Stimulated activated naive CD8-positive, alpha-beta T cell treated with anti-CD3 and anti-CD28 coated beads, Interleukin-15, Interleukin-2, amounts not matched to agents 100 U/mL and 50 U/mL, for 24 hours (primary cell): ENCODE measurements around the gene ENAH.

ENCODE experiments used
- ATAC-seq: fragments of 150-1000 bp; cut with Tn5 transposase; one replicate; pipeline ENCODE4 v1.10.0; 2021
- DNase-seq: peaks from one replicate; pipeline ENCODE4 v3.0.0; 2021

Gene ENAH

GRCh38 chr1:225602590-225603206, 50.2 kb downstream of the ENAH start:
- DNase-seq: no peak
- ATAC-seq: no peak

- DNase-seq (no peak), ATAC-seq (no peak)
Observed at GRCh38 chr1:225601902-225602589, 50.9 kb downstream of the ENAH start.

GRCh38 chr1:225598847-225599246, 54.1 kb downstream of the ENAH start:
- DNase-seq (no peak), ATAC-seq (no peak)

GRCh38 chr1:225597926-225598575, 54.9 kb downstream of the ENAH start:
- no peak for ATAC-seq
- DNase-seq: no peak

GRCh38 chr1:225596736-225597135, 56.2 kb downstream of the ENAH start:
- no peak for ATAC-seq
- no peak for DNase-seq

GRCh38 chr1:225595974-225596551, 56.9 kb downstream of the ENAH start:
- DNase-seq (no peak), ATAC-seq (no peak)

GRCh38 chr1:225595452-225595851, 57.5 kb downstream of the ENAH start:
- ATAC-seq (no peak), DNase-seq (no peak)

- no peak for ATAC-seq
- DNase-seq: no peak
Observed at GRCh38 chr1:225593414-225593813, 59.5 kb downstream of the ENAH start.

GRCh38 chr1:225592362-225593025, 60.4 kb downstream of the ENAH start:
- DNase-seq (no peak), ATAC-seq (no peak)

- DNase-seq (no peak), ATAC-seq (no peak)
Observed at GRCh38 chr1:225587310-225587709, 65.6 kb downstream of the ENAH start.

- DNase-seq: no peak
- no peak for ATAC-seq
Observed at GRCh38 chr1:225581186-225581585, 71.7 kb downstream of the ENAH start.

GRCh38 chr1:225580238-225581099, 72.5 kb downstream of the ENAH start:
- no peak for ATAC-seq

GRCh38 chr1:225578251-225578977, 74.5 kb downstream of the ENAH start:
- DNase-seq (no peak), ATAC-seq (no peak)

More at GRCh38 chr1:225580238-225581099, 72.5 kb downstream of the ENAH start:
- DNase-seq: no peak

GRCh38 chr1:225577241-225577640, 75.7 kb downstream of the ENAH start:
- ATAC-seq: no peak
- no peak for DNase-seq

GRCh38 chr1:225573216-225573615, 79.7 kb downstream of the ENAH start:
- no peak for DNase-seq
- ATAC-seq: no peak

GRCh38 chr1:225572422-225572821, 80.5 kb downstream of the ENAH start:
- ATAC-seq (no peak), DNase-seq (no peak)

- ATAC-seq: no peak
- DNase-seq: no peak
Observed at GRCh38 chr1:225567789-225568188, 85.1 kb downstream of the ENAH start.

GRCh38 chr1:225565847-225566246, 87.1 kb downstream of the ENAH start:
- DNase-seq (no peak), ATAC-seq (no peak)

- ATAC-seq: no peak
- DNase-seq: no peak
Observed at GRCh38 chr1:225561675-225562074, 91.2 kb downstream of the ENAH start.

GRCh38 chr1:225559902-225560301, 93.0 kb downstream of the ENAH start:
- no peak for DNase-seq
- no peak for ATAC-seq

GRCh38 chr1:225559326-225559725, 93.6 kb downstream of the ENAH start:
- ATAC-seq (no peak), DNase-seq (no peak)
